Parathyroid adenoma (tissue), 2 donors: ENCODE measurements around the gene USP48.

Source experiments
- H2AFZ ChIP-seq: fragments of 300-600 bp; sonication (generic); one replicate; pipeline ENCODE4 v1.7.0; 2017; ENCODE audit warnings: antibody characterized with exemption, mild to moderate bottlenecking
- H3K27ac ChIP-seq: fragments of 300-600 bp; sonication (generic); one replicate; pipeline ENCODE4 v1.7.0; 2017
- H3K27me3 ChIP-seq: fragments of 300-600 bp; sonication (generic); one replicate; pipeline ENCODE4 v1.7.0; 2017; ENCODE audit warnings: low read length; ENCODE audit not compliant: control insufficient read depth, insufficient read depth
- H3K36me3 ChIP-seq: fragments of 300-600 bp; sonication (generic); one replicate; pipeline ENCODE4 v1.7.0; 2017; ENCODE audit warnings: low read length; ENCODE audit not compliant: control insufficient read depth, insufficient read depth
- H3K4me1 ChIP-seq: fragments of 300-600 bp; sonication (generic); one replicate; pipeline ENCODE4 v1.7.0; 2017; ENCODE audit warnings: control low read depth
- H3K4me2 ChIP-seq: fragments of 300-600 bp; sonication (generic); one replicate; pipeline ENCODE4 v1.7.0; 2017; ENCODE audit warnings: low read length
- H3K4me3 ChIP-seq: fragments of 300-600 bp; sonication (generic); one replicate; pipeline ENCODE4 v1.7.0; 2017; ENCODE audit warnings: low read depth, low read length
- H3K79me2 ChIP-seq: fragments of 300-600 bp; sonication (generic); one replicate; pipeline ENCODE4 v1.7.0; 2017; ENCODE audit warnings: control low read depth
- H3K9ac ChIP-seq: fragments of 300-600 bp; sonication (generic); one replicate; pipeline ENCODE4 v1.7.0; 2017; ENCODE audit warnings: mild to moderate bottlenecking
- H3K9me3 ChIP-seq: fragments of 300-600 bp; sonication (generic); one replicate; pipeline ENCODE4 v1.7.0; 2017; ENCODE audit warnings: low read length; ENCODE audit not compliant: control insufficient read depth
- CTCF ChIP-seq: fragments of 300-600 bp; sonication (generic); IDR thresholded peaks from one replicate; pipeline ENCODE4 v1.7.0; 2017; ENCODE audit warnings: antibody characterized with exemption, mild to moderate bottlenecking
- donor health status: primary hyperparathyroidism.

The USP48 gene, protein sequence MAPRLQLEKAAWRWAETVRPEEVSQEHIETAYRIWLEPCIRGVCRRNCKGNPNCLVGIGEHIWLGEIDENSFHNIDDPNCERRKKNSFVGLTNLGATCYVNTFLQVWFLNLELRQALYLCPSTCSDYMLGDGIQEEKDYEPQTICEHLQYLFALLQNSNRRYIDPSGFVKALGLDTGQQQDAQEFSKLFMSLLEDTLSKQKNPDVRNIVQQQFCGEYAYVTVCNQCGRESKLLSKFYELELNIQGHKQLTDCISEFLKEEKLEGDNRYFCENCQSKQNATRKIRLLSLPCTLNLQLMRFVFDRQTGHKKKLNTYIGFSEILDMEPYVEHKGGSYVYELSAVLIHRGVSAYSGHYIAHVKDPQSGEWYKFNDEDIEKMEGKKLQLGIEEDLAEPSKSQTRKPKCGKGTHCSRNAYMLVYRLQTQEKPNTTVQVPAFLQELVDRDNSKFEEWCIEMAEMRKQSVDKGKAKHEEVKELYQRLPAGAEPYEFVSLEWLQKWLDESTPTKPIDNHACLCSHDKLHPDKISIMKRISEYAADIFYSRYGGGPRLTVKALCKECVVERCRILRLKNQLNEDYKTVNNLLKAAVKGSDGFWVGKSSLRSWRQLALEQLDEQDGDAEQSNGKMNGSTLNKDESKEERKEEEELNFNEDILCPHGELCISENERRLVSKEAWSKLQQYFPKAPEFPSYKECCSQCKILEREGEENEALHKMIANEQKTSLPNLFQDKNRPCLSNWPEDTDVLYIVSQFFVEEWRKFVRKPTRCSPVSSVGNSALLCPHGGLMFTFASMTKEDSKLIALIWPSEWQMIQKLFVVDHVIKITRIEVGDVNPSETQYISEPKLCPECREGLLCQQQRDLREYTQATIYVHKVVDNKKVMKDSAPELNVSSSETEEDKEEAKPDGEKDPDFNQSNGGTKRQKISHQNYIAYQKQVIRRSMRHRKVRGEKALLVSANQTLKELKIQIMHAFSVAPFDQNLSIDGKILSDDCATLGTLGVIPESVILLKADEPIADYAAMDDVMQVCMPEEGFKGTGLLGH

DNA sequence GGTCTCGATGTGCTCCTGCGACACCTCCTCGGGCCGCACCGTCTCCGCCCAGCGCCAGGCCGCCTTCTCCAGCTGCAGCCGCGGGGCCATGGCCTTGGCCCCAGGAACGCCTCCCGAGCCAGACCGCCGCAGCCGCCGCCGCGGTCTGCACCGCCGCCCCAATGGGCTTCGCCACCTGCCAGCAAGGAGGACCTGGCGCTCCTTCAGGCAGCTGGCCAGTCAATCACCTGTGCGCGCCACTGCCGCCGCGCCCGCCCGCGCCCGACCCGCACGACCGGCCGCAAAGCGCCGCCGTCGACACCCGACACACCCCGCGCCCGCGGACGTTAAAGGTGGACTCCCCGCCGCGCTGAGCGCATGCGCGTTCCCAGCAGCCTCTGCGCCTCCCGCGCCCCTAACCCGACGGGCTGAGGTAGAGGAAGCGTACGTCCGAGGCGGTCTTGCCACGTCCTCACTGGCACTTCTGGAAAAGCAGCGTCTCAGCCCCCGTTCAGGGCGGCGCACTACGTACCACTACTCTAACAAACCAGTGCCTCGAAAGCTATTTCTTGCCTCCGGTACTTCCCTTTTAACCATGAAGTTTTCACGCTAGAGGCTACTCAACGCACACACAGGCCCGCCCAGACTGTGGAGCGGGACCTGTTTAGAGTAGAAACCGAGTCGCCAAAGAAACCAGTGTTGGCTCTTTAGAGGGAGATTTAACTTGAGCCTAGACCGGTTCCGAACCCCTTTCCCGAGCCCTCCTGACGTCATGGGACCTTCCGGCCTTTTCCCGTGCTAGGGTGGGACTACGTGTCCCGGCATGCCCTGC is at the start of gene USP48:
Gene USP48, minus strand, starts transcription at position 282 of the 811 bp plus-strand sequence. Its CDS starts 192 bp downstream, at position 90.
- H2AFZ ChIP-seq, result peak within 1 kb of the TSS; percentile 96
- H3K36me3 ChIP-seq, result no peaks in the 10 kb centered on the region
- H3K9me3 ChIP-seq, result no peaks in the 10 kb centered on the region
- H3K4me1 ChIP-seq, result no peaks in the 10 kb centered on the region
- peak within 1 kb of the TSS; percentile 99 for H3K27ac ChIP-seq
- H3K4me2 ChIP-seq, result peak within 1 kb of the TSS; percentile 89
- H3K9ac ChIP-seq, result peak within 1 kb of the TSS; percentile 90
- peak within 1 kb of the TSS; percentile 90 for H3K4me3 ChIP-seq
- H3K27me3 ChIP-seq, result no peaks in the 10 kb centered on the region
- peaks cover 24% of the 10 kb centered on the region for H3K79me2 ChIP-seq
- TF ChIP-seq CTCF, result peak; percentile 7

DNA sequence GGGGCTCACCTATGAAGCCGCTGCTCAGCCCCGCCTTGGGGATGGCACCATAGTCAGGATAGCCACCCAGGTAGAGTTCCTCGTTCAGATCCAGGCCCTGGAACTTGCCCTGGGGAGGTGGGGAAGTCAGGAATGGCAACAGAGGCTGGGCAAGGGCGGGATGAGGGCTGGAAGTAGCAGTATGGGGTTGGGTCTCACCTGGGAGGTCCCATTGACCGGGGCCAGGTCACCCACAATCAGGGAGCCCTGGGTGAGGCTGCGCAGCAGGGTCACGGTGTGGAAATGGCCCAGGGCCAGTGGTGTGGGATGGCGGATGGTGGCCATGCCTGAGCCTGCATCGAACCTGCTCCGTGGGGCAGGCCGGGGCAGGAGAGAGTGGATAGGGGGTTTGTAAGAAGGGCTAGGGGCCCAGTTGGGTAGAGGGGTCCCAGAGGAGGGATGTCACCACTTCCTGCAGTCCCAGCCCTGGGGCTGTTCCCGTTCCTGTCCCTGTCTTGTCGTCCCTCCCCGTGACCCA is 48.6 kb upstream of the USP48 start:
- Histone ChIP-seq H3K9me3 (no peaks in the 10 kb centered on the region), H3K27ac (no peak overlapping the region), H3K4me2 (no peak overlapping the region), H3K4me3 (no peak overlapping the region), H3K79me2 (no peaks in the 10 kb centered on the region), H2AFZ (no peak overlapping the region), H3K9ac (no peak overlapping the region), H3K36me3 (no peaks in the 10 kb centered on the region), H3K4me1 (no peaks in the 10 kb centered on the region), H3K27me3 (no peaks in the 10 kb centered on the region)
- no peak for TF ChIP-seq CTCF

- Histone ChIP-seq H3K4me2 (no peak overlapping the region), H3K9ac (no peak overlapping the region), H3K4me3 (no peak overlapping the region), H3K27ac (no peak overlapping the region), H3K9me3 (no peaks in the 10 kb centered on the region), H3K36me3 (no peaks in the 10 kb centered on the region), H3K27me3 (no peaks in the 10 kb centered on the region), H3K4me1 (no peaks in the 10 kb centered on the region), H2AFZ (no peak overlapping the region), H3K79me2 (no peaks in the 10 kb centered on the region)
- TF ChIP-seq CTCF, result no peak
These were observed 48.0 kb upstream of the USP48 start for GRCh38 chr1:21830792-21831453.

DNA sequence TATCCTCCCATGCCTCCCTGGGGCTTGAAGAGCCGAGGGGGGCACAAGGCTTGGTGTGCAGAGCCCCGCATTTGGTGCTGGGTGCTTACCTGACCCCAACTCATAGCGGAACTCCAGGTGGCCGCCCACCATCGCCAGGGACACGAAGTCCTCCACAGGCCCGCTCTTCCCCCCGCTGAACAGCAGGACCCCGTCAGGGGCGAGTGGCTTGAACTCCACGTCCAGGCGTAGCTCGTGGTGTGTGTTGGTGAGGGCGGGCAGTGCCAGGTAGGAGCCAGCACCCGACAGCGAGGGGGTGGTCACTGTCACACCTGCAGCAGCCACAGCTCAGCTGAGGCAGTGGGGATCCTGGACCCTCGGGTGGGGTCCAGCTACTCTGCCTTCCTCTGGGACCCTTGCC is 46.3 kb upstream of the USP48 start:
- Histone ChIP-seq H3K9me3 (no peaks in the 10 kb centered on the region), H3K4me2 (no peak overlapping the region), H3K4me1 (no peaks in the 10 kb centered on the region), H3K36me3 (no peaks in the 10 kb centered on the region), H3K9ac (no peak overlapping the region), H3K4me3 (no peak overlapping the region), H3K79me2 (no peaks in the 10 kb centered on the region), H2AFZ (no peak overlapping the region), H3K27ac (no peak overlapping the region), H3K27me3 (no peaks in the 10 kb centered on the region)
- TF ChIP-seq CTCF, result no peak
